ENCODE measurements around the gene RNF115. TPM values are rescaled to one million over a fixed set of nuclear protein-coding genes. Genes with fewer than 3 reads are reported as not detected.

The RNF115 gene
- total and polyA plus RNA-seq, 2 of the 4 experiments (the other 2 are of a cell fraction) = 13.5 to 22.9 TPM

DNA sequence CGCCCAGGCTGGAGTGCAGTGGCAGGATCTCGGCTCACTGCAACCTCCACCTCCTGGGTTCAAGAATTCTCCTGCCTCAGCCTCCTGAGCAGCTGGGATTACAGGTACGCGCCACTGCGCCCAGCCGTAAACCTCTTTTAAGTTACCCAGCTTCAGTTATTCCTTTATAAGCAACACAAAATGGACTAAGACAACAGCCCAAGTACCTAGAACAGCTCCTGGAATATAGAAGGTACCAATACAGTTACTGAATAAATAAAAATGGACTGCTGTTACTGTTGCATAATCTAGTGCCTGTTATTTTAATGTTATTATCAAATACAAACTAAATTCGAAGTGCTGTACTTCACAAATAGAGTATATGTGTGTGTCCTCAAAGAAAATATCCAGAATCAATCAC lies 17.1 kb downstream of the RNF115 start:
- Histone ChIP-seq H2BK20ac (ENCODE audit: low read depth, low read length) (no peak overlapping the region), H3K14ac (replicated peaks; ENCODE audit: low read depth, low read length) (no peak overlapping the region), H3K4me3 (ENCODE audit: insufficient read depth, low read depth, low read length) (no peak overlapping the region), H3K4me1 (ENCODE audit: control insufficient read depth, insufficient read depth, low read length) (peaks cover 7% of the 10 kb centered on the region), H2BK5ac (ENCODE audit: low read depth, low read length, poor library complexity, severe bottlenecking) (no peak overlapping the region), H4K20me1 (ENCODE audit: insufficient read depth, low read length) (peaks cover 57% of the 10 kb centered on the region), H3K4ac (ENCODE audit: low read depth, low read length) (no peak overlapping the region), H3K79me1 (ENCODE audit: low read depth in 1 of 2, low read length in 2 of 2) (peaks cover 11 to 43% of the 10 kb centered on the region in 2 experiments), H3K56ac (ENCODE audit: extremely low read depth, insufficient read depth, low read length) (no peak overlapping the region), H2BK15ac (ENCODE audit: low read depth, low read length) (no peak overlapping the region), H2BK120ac (ENCODE audit: low read depth, low read length) (no peak overlapping the region), H3K4me2 (ENCODE audit: low read depth, low read length) (no peak overlapping the region), H4K8ac (ENCODE audit: low read depth in 2 of 2, low read length in 2 of 2) (no peak overlapping the region), H3K23ac (ENCODE audit: low read depth, low read length) (no peak overlapping the region), H4K5ac (ENCODE audit: low read depth, low read length) (no peak overlapping the region), H3K9ac (ENCODE audit: low read depth, low read length) (no peak overlapping the region), H2AK9ac (replicated peaks; ENCODE audit: low read depth, low read length, poor library complexity) (no peak overlapping the region), H3K9me3 (ENCODE audit: control insufficient read depth, insufficient read depth, low read length) (no peaks in the 10 kb centered on the region), H2AFZ (replicated peaks; ENCODE audit: low read length, poor library complexity) (no peak overlapping the region), H3K9me1 (ENCODE audit: insufficient read depth, low read length) (peaks cover 6% of the 10 kb centered on the region; the same call in 1 of the 2 replicates), H3K27ac (ENCODE audit: insufficient read depth, low read length) (no peak overlapping the region), H4K91ac (ENCODE audit: insufficient read depth, low read depth, low read length) (no peak overlapping the region), H3K36me3 (ENCODE audit: control insufficient read depth, insufficient read depth, low read length) (no peaks in the 10 kb centered on the region), H2AK5ac (ENCODE audit: low read depth, low read length) (no peak overlapping the region), H3K18ac (ENCODE audit: low read depth, low read length) (no peak overlapping the region), H3K27me3 (ENCODE audit: control insufficient read depth, insufficient read depth, low read length) (no peaks in the 10 kb centered on the region)
- intact Hi-C loops (cut with micrococcal nuclease) (no loop called here), in situ Hi-C loops (cut with MboI; ENCODE audit: low sequenced_read_pairs) (no loop called here), dilution Hi-C loops (cut with HindIII; ENCODE audit: low sequenced_read_pairs, unreplicated experiment) (no loop called here)
- BruUV-seq (replicated peaks) = no TSS peak
- no peak for TF ChIP-seq CTCF (conservative IDR thresholded peaks at IDR 0.05; ENCODE audit: low read depth, low read length)
- no peak for TF ChIP-seq MXI1 (IDR thresholded peaks at IDR 0.05; ENCODE audit: borderline replicate concordance, low read depth, low read length)
- TF ChIP-seq RCOR1 (IDR thresholded peaks at IDR 0.05; ENCODE audit: insufficient replicate concordance, low read length) = no peak
- TF ChIP-seq MAFK (IDR thresholded peaks at IDR 0.05; ENCODE audit: low read depth, low read length) = no peak
- TF ChIP-seq SMC3 (IDR thresholded peaks at IDR 0.05; ENCODE audit: low read depth, low read length) = no peak
- TF ChIP-seq MAZ (IDR thresholded peaks at IDR 0.05; ENCODE audit: borderline replicate concordance, low read depth, low read length) = no peak
- no peak for TF ChIP-seq FOS (IDR thresholded peaks at IDR 0.05; ENCODE audit: low read depth, low read length)
- TF ChIP-seq RFX5 (IDR thresholded peaks at IDR 0.05; ENCODE audit: low read depth, low read length) = no peak
- TF ChIP-seq, protein P1, sequence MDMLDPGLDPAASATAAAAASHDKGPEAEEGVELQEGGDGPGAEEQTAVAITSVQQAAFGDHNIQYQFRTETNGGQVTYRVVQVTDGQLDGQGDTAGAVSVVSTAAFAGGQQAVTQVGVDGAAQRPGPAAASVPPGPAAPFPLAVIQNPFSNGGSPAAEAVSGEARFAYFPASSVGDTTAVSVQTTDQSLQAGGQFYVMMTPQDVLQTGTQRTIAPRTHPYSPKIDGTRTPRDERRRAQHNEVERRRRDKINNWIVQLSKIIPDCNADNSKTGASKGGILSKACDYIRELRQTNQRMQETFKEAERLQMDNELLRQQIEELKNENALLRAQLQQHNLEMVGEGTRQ (IDR thresholded peaks at IDR 0.05; ENCODE audit: low read depth, low read length) = no peak
- TF ChIP-seq, protein P2, sequence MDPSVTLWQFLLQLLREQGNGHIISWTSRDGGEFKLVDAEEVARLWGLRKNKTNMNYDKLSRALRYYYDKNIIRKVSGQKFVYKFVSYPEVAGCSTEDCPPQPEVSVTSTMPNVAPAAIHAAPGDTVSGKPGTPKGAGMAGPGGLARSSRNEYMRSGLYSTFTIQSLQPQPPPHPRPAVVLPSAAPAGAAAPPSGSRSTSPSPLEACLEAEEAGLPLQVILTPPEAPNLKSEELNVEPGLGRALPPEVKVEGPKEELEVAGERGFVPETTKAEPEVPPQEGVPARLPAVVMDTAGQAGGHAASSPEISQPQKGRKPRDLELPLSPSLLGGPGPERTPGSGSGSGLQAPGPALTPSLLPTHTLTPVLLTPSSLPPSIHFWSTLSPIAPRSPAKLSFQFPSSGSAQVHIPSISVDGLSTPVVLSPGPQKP (IDR thresholded peaks at IDR 0.05; ENCODE audit: borderline replicate concordance, low read depth, low read length) = no peak
- no peak for TF ChIP-seq POLR2A (IDR thresholded peaks at IDR 0.05; ENCODE audit: low read depth, low read length)
- TF ChIP-seq NFE2L2 (IDR thresholded peaks at IDR 0.05; ENCODE audit: low read depth, low read length) = no peak
- no peak for TF ChIP-seq BHLHE40 (IDR thresholded peaks at IDR 0.05; ENCODE audit: low read depth, low read length)
- no peak for TF ChIP-seq CHD1 (IDR thresholded peaks at IDR 0.05; ENCODE audit: low read depth, low read length)
- TF ChIP-seq RAD21 (IDR thresholded peaks at IDR 0.05; ENCODE audit: low read length) = no peak
- TF ChIP-seq CEBPB (IDR thresholded peaks at IDR 0.05; ENCODE audit: low read depth, low read length) = no peak
- no peak for DNase-seq
- WGBS, 2 experiments (ENCODE audit: extremely low coverage in 2 of 2, insufficient read length in 1 of 2) = no CpG with 5 or more reads among the region's 7 CpGs
- ChIA-PET CTCF (no interaction called here), POLR2A (ENCODE audit: unreplicated experiment) (no interaction called here)
- ATAC-seq (ENCODE audit: low read depth) = no peak

Data from IMR-90 (cell line).